Left renal cortex interstitium (tissue), 4 donors: Measurements from ENCODE around the gene CAV3. TPM values are rescaled to one million over a fixed set of nuclear protein-coding genes. Genes with fewer than 3 reads are reported as not detected.

Experiments used
- DNase-seq, 4 donors: peaks; one replicate each; pipeline ENCODE4 v3.0.0-alpha.2; 2013; ENCODE audit warnings: low read depth in 4 of 4, low spot score in 2 of 4, missing footprints in 1 of 4
- polyA plus RNA-seq, 4 donors: library from polyadenylated mRNA; unstranded; fragments of 120-200 nt; gene quantifications; one replicate each; pipeline ENCODE4 v1.2.1, GENCODE V29; 2013; ENCODE audit not compliant: insufficient read length in 4 of 4

The CAV3 gene
- polyA plus RNA-seq, 4 donors: 0.43 to 0.86 (median 0.63) TPM

GRCh38 chr3:8780279-8780678, 46.7 kb downstream of the CAV3 start:
- DNase-seq: no peak

- DNase-seq: no peak
Observed at GRCh38 chr3:8784676-8785435, 51.3 kb downstream of the CAV3 start.

DNA sequence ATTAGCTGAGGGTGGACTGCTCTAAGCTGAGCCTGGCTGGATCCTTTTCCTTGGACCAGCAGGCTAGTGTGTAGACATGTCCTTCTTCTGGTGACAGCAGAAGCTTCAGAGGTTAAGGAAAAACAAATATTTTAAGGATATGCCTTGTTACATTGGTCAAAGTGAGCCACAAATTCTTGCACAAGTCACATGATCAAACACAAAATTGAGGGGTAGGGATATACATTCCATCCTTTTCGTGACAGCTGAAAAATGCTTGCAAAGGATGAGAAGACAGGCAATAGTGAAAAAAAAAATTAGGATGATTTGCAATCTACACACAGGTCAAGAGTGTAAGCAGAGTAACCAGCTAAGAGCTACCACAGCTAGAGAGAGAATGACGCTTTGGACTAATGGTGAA, 56.9 kb downstream of the CAV3 start:
- DNase-seq: no peak

GRCh38 chr3:8793242-8793641, 59.6 kb downstream of the CAV3 start:
- DNase-seq: no peak

DNA sequence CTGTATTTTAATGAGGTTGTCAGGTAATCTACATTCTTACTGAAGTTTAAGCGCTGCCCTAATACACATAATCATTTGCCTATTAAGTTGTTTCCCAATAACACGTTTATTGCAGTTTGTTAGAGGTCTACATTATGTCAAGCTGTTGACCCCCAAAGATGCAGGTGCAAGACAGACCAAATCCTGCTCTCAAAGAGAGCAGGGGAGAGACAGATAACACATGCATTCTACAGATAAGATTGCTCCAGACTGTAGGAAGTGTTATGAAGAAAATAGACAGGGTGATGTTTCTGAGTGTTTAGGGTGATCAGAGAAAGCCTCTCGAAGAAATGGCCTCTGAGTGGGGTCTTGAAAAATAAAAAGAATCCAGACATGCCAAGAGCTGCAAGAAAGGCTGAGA, 60.6 kb downstream of the CAV3 start:
- no peak for DNase-seq

Other genes starting within 250 kb of the CAV3 start
- 10 to 100 TPM; 28.6 to 32.4 (median 30.7) TPM for gene LMCD1, start 232.0 kb upstream of the CAV3 start, polyA plus RNA-seq
- gene SSUH2, start 89.0 kb upstream of the CAV3 start, polyA plus RNA-seq: 1 to 10 TPM; 4.1 to 5.7 (median 4.7) TPM
- 1 to 10 TPM in 3 of 4 donors, under 1 TPM in 1; 0.72 to 2.1 (median 1.5) TPM for gene OXTR, start 35.8 kb downstream of the CAV3 start, polyA plus RNA-seq
- 10 to 100 TPM; 10.7 to 12.1 (median 11.4) TPM for gene RAD18, start 229.7 kb downstream of the CAV3 start, polyA plus RNA-seq